GM18870 (cell line): ENCODE measurements around the gene HDGFL2.

ENCODE experiments used
- ATAC-seq: cut with Tn5 transposase; IDR thresholded peaks from one replicate; pipeline ENCODE4 v1.9.1; 2021; ENCODE audit warnings: moderate library complexity; ENCODE audit not compliant: unreplicated experiment

HDGFL2 gene

GRCh38 chr19:4464815-4465581 lies 7.1 kb upstream of the HDGFL2 start:
- no peak for ATAC-seq

GRCh38 chr19:4467835-4468234 lies 4.3 kb upstream of the HDGFL2 start:
- ATAC-seq = no peak

- peak; percentile 93 for ATAC-seq
Observed at GRCh38 chr19:4471403-4472173, 509 bp upstream of the HDGFL2 start.

GRCh38 chr19:4473011-4473762 lies 1.1 kb downstream of the HDGFL2 start:
- ATAC-seq = no peak

GRCh38 chr19:4473763-4474513 lies 1.8 kb downstream of the HDGFL2 start:
- no peak for ATAC-seq

GRCh38 chr19:4474514-4475022 lies 2.5 kb downstream of the HDGFL2 start:
- ATAC-seq = no peak

- no peak for ATAC-seq
Observed at GRCh38 chr19:4477034-4477801, 5.1 kb downstream of the HDGFL2 start.

- no peak for ATAC-seq
Observed at GRCh38 chr19:4482721-4483364, 10.7 kb downstream of the HDGFL2 start.

- ATAC-seq = no peak
Observed at GRCh38 chr19:4483385-4483784, 11.3 kb downstream of the HDGFL2 start.

GRCh38 chr19:4487572-4487971 lies 15.5 kb downstream of the HDGFL2 start:
- ATAC-seq = no peak

- no peak for ATAC-seq
Observed at GRCh38 chr19:4488496-4488895, 16.4 kb downstream of the HDGFL2 start.

- no peak for ATAC-seq
Observed at GRCh38 chr19:4491446-4491845, 19.3 kb downstream of the HDGFL2 start.

- ATAC-seq = no peak
Observed at GRCh38 chr19:4492337-4493103, 20.4 kb downstream of the HDGFL2 start.

- no peak for ATAC-seq
Observed at GRCh38 chr19:4493104-4493928, 21.2 kb downstream of the HDGFL2 start.

GRCh38 chr19:4493929-4494690 lies 22.0 kb downstream of the HDGFL2 start:
- no peak for ATAC-seq

- ATAC-seq = no peak
Observed at GRCh38 chr19:4494691-4495064, 22.6 kb downstream of the HDGFL2 start.

GRCh38 chr19:4495471-4495870 lies 23.4 kb downstream of the HDGFL2 start:
- no peak for ATAC-seq
